Fibroblast of mammary gland (primary cell): Measurements from ENCODE around the gene ARHGAP15.

Source experiments
- DNase-seq: peaks from one replicate; pipeline ENCODE4 v3.0.0-alpha.2; 2010; ENCODE audit warnings: low read depth
- H3K4me3 ChIP-seq: 2 replicates; pipeline ENCODE4 v1.5.1; 2011; ENCODE audit warnings: low read depth, mild to moderate bottlenecking, low read length, moderate library complexity; ENCODE audit not compliant: control insufficient read depth
- TF ChIP-seq, protein P1 (sequence below): conservative IDR thresholded peaks from 2 replicates; pipeline ENCODE4 v1.5.1; 2011; ENCODE audit warnings: low read depth, low read length, inconsistent platforms; ENCODE audit not compliant: control insufficient read depth, insufficient read depth

The ARHGAP15 gene

GRCh38 chr2:143524559-143525401 lies 395.6 kb downstream of the ARHGAP15 start:
- TF ChIP-seq, protein P1, sequence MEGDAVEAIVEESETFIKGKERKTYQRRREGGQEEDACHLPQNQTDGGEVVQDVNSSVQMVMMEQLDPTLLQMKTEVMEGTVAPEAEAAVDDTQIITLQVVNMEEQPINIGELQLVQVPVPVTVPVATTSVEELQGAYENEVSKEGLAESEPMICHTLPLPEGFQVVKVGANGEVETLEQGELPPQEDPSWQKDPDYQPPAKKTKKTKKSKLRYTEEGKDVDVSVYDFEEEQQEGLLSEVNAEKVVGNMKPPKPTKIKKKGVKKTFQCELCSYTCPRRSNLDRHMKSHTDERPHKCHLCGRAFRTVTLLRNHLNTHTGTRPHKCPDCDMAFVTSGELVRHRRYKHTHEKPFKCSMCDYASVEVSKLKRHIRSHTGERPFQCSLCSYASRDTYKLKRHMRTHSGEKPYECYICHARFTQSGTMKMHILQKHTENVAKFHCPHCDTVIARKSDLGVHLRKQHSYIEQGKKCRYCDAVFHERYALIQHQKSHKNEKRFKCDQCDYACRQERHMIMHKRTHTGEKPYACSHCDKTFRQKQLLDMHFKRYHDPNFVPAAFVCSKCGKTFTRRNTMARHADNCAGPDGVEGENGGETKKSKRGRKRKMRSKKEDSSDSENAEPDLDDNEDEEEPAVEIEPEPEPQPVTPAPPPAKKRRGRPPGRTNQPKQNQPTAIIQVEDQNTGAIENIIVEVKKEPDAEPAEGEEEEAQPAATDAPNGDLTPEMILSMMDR = no peak
- H3K4me3 ChIP-seq = no peak overlapping the region
- peak; percentile 11 for DNase-seq

GRCh38 chr2:143525402-143525860 lies 396.2 kb downstream of the ARHGAP15 start:
- TF ChIP-seq, protein P1 = no peak
- no peak for DNase-seq
- H3K4me3 ChIP-seq = no peak overlapping the region

DNA sequence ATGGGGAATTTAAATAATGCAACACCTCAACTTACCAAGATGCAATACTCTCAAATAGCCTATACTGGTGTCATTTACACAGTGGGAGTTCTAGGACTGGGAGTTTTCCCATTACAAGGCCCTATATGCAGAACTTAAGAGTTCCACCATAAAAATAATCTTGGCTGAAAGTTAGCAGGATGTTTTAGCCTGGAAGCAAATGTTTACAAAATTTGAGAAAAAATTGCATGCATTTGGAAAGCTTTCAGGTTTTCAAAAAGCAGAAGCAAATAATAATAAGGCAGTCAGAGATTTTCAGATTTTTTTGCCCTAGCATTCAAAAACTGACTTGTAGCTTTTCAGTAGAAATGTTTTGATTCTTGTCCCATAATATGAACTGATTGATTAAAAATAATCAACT lies 397.3 kb downstream of the ARHGAP15 start:
- no peak overlapping the region for H3K4me3 ChIP-seq
- TF ChIP-seq, protein P1 = no peak

DNA sequence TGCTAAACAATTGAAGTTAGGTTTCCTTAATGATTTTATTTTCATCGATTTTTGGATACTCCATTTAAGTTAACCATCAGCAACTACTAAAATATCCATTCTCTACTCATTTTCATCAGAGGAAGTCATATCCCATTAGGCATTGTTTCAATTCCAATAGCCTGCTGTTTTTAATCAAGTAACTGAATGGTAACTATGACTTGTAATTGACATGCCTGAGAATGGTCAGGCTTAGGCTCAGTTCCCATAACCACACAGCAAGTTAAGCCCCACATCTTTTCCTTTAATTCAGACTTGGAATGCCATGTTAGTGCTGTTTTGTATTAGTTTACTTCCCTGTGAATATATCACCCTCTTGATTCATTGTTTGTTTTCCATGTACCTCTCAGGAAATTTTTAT lies 398.8 kb downstream of the ARHGAP15 start:
- H3K4me3 ChIP-seq = no peak overlapping the region
- TF ChIP-seq, protein P1 = no peak
- peak; percentile 59 for DNase-seq

More for the DNA sequence above, 397.3 kb downstream of the ARHGAP15 start:
- no peak for DNase-seq

DNA sequence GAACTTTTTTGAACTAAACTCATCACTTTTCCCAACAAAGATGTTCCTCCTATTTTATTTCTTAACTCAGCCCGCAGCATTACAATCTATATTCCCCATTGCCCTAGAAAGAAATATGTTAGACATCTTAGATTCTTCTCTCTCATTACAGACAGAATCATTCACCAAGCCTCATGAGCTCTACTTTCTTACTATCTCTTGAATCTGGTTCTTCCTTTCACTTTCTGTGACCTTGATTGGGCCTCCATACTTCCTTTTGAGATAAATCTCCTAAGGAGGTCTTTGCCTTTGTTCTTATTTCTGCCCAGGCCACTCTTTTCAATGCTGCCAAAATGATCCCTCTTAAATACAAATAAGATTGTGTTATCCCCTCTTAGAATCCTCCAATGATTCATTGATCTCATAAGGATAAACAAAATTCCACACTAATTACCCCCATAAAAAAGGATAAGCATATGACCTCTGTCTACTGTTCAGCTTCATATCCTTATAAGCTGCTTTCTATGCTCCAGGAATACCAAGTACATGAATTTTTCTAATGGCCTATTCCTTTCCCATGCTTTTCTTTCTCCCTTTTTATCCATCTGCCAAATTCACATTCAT lies 400.0 kb downstream of the ARHGAP15 start:
- H3K4me3 ChIP-seq = no peak overlapping the region
- DNase-seq = no peak
- TF ChIP-seq, protein P1 = no peak

DNA sequence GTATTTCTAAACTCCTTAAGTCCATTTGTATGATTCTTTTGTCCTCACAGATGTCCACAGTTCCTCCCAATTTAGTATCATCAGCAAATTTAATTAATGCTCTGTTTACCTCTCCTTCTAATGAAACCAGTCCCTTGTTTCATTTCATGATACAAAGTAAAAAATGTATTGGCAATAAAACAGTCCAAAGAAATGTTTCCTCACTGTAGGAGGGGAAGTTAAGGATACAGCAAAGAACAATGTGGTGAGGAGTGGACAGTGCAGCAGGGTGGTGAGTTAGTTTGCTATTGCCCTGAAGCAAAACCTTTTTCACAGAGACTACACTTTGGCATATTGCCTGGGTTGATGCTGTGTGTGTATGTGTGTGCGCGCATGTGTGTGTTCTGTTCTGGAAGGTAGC lies 401.5 kb downstream of the ARHGAP15 start:
- no peak overlapping the region for H3K4me3 ChIP-seq
- TF ChIP-seq, protein P1 = no peak
- DNase-seq = no peak
